Hematopoietic multipotent progenitor cell treated with erythropoietin and hydrocortisone succinate and interleukin-3 and kit ligand, for 4 days (in vitro differentiated cells): ENCODE measurements around the gene OR2AT4.
"Not testable (repeated sequence)": the region's sequence is repeated elsewhere in the genome, so short reads cannot be mapped to it uniquely, and the experiment has no call there.

Source experiments
- DNase-seq: peaks from one replicate; pipeline ENCODE4 v3.0.0-alpha.2; 2015

Gene OR2AT4

DNA sequence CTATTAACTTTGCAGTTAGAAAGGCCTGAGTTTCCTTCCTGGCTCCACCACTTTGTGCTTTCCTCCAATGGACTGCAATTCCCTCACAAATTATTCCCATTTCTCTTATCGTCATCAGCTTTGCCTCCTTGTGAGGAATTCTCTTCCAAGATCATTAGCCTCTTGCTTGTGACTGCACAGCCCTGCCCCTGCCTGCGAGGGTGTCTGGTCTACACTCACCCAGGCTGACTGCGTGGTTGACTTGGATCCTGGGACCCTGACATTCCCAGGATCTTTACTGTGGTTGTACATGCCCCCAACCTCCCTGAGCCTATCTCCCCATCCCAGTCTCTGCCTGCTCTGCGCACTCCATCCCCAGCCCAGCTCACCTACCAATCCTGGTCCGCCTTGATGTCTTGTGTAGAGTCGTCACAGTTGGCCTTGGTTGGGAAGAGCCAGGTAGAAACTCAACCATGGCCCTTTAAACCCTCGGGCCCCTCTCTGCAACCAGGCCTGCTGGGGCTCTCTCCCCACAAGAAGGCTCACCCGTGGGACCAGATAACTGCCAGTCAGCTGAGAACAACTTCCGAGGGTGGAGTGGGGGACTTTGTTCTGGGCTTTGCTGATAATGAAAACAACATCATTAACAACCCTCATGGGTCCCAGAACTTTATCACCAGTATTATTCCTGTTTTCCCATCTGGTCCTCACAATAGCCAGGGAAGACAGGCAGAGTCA, at the start of gene OR2AT4:
OR2AT4 (minus strand) TSS at position 421 of the 717 bp plus-strand sequence.
- DNase-seq = peak; percentile 75

DNA sequence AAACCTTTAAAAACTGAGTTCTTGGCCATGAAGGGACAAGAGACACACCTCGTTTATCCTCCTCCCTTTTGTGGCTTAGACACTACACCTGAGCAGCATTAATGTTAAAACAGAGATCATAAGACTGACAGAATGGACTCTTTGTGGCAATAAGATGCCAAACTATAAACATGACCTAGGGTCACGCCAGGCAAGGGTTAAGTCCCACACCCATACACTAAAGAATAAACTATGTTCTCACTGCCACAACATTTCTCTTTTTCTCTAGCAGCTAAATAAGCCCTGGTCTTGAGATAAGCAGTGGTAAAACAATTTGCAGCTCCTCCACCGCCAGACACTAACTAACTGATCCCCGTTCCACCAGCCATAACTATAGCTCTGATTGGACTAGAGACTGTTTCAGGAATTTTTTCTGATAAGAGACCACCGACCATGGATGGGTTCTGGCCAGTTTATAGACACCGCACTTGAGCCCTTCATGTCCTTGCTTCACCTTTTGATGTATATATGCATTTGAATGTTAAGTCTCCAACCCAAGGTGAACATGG, 49.4 kb upstream of the OR2AT4 start:
- DNase-seq = no peak

DNA sequence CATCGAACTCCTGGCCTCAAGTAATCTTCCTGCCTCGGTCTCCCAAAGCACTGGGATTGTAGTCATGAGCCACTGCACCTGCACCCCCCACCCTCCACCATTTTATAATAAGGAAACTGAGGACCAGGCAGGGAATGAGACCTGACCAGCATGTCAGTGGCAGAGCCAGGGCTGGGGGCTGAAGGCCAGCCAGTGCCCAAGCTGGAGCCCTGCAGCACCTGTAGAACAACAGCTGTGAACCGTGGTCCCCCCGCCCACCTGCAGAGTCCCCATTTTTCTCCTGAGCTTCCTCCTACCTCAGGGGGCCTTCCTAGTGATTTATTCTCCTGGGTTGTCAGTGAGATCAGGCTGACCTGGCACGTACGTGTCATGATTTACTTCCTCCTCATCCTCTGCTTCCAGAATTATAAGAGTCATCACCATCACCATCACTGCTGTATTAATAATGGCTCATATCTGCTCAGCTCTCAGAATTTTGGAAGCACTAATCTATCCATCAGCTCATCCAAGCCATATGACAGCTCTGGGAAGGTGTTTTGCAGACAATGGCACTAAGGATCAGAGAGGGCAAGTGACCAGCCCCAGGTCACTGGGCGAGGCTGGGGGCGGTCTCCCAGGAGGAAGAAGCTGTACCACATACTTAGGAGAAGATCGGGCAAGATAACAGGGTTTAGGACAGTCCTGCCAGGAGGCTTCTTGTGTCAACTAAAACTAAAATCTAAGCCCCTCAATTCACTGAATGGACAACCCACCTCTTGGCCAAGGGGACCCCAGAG, 48.7 kb upstream of the OR2AT4 start:
- no peak for DNase-seq

DNA sequence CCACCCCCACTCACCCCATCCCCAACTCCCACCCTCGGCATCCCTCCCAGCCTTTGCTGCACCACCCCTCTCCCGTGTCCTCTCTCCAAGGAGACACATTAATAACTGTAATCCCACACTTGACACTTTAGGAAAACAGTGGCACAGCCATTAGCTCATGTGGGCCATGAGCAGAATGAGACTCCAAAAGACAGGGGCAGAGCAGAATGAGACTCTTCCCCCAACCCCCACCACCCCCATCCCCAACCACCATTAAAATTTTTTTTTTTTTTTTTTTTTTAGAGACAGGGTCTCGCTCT, 48.0 kb upstream of the OR2AT4 start:
- no peak for DNase-seq

DNA sequence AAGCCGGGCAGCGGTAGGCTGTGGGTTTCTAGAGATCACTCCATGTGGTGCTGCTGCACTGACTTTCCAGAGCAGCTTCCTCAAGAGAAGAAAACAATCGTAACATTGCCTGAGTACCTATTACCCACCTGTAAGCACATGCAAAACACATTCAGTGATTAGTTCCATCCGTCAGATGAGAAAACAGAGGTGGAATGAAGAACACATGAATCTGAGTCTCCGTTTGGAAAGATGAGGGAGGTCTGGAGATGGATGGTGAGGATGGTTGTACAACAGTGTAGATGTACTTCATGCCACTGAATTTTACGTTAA, 46.7 kb upstream of the OR2AT4 start:
- DNase-seq = no peak

DNA sequence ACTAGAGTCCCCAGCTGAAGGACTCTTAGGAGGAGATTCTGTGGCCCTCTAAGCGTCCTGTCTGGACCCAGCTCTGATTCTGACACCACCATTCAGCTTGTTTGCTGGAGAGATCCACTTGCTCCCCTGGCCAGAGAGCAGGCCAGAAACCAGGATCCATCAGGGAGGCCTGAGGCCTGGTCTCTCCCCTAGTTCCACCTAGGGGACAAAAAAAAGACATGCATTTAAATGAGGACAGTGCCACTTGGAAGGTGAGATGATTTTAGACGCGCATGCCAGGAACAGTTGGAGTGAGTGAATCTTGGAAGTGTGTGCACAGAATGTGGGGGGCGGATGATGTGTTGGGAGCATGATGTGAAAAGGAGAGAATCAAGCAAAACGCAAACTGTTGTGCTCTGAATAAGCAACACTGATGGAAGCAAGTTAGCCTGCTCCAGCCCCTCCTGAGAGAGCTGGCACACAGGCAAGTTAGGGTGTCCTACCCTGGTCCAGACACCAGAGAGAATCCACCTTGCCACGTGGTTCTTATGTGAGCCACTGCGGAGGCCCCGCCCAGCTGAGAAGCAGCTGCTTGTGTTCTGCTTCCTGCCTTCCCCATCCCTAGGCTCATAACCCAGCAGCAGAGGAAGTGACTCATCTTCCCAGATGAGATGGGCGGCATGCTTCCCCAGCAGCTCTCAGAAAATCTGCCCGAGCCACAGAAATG, 46.2 kb upstream of the OR2AT4 start:
- peak; percentile 94 for DNase-seq

DNA sequence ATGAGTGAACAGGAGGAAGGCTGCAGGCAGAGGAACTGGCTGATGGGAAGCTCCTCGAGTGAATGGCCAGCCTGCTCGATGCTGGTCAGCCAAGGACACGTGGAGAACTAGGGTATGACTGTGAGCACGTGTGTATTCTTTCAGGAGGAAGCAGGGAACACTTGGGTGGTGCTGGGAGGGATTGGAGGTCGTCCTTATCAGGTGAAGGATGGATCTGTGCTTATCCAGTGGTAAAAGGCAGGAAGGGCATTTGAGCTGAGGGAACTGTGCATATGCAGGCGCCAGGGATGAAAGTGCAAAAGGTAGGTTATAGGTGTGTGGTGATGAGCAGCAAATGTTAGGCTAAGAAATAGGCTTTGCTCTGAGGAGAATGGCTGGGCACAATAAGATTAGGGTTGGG, 44.5 kb upstream of the OR2AT4 start:
- no peak for DNase-seq

DNA sequence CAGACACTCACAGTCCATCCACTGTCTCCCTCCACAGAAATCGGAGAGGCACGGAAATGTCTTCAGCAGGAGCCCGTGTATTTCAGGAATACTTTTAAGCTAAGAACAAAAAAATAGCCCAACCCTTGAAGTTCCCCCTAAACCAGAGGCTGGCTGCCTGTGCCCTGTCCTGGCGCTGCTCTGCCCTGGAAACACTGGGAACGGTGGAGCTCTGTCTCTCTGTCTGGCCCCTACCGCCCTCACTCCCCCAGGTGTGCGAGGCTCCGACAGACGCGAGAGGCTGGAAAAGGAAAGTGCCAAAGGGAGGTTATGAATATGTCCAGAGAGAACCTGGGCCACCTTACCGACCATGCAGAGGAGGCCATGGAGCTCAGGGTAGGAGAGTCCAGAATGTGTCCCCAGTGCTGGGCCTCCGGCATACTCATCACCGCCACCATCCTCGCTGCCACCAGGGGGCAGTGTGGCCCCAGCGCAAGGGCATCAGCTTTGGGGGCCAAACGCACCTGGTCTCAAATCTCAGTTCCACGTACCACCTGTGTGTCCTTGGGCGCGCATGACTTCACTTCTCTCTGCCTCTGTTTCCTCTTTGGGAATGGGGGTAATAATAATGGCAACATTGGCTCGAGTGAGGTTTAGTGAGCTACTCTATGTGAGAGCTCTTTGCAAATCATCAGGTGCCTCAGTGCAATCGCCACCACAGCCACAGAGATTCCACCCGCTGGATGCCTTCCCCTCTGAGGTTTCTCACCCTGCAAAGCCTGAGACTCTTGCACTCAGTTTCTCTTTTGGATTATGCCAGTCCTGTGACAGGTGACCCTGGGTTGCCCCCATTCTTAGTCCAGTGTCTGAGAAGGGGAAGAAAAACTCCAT, 43.8 kb upstream of the OR2AT4 start:
- DNase-seq = peak; percentile 69

DNA sequence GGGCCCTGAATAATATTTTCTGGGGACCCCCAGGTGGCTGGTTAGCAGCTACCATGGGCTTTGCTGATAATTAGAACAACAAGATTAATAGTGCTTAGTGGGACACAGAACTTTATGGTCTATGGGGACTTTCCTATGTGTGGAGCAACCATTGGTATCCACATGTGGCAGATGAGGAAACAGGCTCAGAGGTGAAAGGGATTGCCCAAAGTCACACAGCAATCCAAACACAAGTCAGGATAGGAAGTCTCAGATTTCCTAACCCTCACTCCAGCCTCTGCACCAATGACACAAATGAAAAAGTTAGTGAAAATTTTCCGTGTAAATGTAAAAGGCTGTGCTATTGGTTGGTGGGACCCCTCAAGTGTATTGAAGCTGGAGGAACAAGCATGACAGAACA, 39.0 kb upstream of the OR2AT4 start:
- no peak for DNase-seq

DNA sequence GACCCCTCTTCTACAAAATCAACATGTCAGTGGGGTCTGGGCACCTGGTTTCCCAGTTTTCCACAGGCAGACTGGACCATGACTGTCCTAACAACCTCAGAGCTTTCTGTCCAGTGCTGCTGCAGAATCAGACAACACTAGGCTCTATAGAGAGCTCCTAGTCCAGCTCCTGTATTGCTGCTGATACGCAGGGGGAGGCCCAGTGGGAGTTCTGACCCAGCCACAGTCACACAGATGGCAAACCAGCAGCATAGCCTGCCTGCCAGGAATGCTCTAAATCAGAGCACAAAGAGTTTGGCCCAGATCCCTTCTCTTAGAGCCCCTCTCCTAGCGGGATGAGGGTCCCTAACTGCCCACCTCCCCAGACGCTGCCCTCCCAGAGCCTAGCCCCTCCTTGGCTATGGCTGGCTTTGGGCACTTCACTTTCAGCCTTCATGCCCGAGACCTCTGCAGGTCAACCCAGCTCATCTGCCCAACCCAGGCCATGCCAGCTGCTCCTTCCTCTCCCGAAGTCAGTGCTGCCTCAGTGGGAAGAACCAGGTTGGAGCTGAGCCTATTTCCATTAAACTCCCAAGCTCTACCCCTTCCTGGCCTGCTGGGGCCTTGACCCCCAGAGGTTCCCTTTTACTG, 38.5 kb upstream of the OR2AT4 start:
- no peak for DNase-seq

DNA sequence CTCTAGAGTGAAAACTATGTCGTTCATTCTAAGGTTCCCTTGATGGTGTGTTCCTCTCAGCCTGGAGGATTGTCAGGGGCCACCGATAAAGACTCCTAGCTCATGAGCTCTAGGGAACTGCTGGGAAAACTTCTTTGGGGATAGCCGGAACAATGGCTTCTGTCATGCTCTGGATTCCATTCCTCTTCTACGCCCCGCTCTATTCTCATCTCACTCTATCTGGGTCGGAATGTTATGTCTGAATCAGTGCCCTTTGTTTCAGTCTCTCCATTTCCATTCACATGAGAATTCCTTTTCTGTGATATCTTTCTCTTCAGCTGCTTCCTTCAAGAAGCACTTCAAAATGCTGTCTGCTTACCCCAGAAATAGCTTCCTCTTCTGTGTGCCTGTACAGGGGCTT, 37.3 kb upstream of the OR2AT4 start:
- no peak for DNase-seq

DNA sequence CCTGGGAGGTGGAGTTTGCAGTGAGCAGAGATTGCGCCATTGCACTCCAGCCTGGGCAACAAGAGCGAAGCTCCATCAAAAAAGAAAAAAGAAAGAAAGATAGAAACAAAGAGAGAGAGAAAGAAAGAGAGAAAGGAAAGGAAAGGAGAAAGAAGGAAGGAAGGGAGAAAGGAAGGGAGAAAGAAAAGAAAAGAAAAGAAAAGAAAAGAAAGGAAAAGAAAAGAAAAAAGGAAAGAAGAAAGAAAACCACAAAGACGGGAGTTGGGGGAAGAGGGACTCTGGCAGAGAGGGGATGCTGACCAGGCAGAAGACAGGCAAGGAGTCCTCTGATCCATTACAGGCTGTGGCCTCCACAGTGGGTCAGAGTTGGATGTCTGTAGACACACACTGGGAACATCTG, 35.4 kb upstream of the OR2AT4 start:
- no peak for DNase-seq

DNA sequence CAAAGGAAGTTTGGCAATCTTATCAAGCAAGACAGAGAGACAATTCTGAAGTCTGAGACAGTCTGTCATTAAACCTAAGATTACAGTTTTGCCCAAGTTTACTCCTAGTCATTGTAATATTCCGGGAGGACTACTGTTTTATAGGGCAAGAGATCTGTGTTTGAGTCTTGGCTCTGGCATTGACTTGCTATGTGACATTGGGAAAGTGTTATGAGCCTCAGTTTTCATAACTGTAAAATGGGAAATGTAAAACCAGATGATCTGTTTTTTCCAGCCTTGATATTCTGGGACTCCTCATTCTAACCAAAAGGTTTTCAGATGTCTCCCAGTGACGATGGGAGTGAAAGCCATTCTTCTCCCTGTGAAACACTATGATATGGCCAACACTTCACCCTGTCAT, 29.9 kb upstream of the OR2AT4 start:
- DNase-seq = no peak

DNA sequence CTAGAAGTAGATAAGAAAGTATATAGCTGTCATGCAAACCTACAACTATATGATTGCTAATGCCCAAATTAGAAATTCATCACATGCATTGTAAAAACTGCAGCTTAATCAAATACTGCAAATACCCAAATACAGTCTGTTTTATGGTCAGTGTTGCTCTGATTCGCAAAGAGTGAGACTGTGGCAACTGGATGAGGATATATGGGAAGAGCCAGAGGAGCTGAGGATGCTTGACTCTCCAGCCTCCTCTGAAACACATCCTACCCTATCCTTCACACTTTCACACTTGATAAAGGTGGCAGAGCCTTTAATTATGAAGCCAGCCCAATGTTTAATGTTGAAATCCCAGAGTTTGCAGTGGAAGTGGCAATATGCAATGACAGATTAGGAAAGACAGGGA, 21.9 kb upstream of the OR2AT4 start:
- no peak for DNase-seq

DNA sequence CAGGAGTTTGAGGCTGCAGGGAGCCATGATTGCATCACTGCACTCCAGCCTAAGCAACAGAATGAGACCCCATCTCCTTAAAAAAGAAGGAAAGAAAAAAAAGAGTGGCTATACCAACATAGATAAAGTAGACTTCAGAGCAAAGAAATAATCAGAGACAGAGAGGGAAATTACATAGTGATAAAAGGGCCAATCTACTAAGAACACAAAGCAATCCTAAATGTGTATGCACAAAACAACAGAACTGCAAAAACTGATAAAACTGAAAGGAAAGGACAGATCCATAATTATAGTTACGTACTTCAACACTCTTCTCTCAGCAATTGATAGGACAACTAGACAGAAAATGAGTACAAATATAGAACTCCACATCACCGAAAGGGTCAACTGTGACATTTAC, 17.8 kb upstream of the OR2AT4 start:
- DNase-seq = no peak

DNA sequence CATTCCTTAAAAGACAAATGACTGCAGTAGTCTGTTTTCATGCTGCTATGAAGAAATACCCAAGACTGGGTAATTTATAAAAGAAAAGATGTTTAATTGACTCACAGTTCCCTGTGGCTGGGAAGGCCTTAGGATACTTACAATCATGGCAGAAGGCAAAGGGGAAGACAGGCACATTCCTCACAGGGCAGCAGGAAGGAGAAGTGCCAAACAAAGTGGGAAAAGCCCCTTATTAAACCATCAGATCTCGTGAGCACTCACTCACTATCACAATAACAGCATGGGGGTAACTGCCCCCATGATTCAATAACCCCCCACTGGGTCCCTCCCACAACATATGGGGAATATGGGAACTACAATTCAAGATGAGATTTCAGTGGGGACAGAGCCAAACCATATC, 16.4 kb upstream of the OR2AT4 start:
- DNase-seq = no peak

DNA sequence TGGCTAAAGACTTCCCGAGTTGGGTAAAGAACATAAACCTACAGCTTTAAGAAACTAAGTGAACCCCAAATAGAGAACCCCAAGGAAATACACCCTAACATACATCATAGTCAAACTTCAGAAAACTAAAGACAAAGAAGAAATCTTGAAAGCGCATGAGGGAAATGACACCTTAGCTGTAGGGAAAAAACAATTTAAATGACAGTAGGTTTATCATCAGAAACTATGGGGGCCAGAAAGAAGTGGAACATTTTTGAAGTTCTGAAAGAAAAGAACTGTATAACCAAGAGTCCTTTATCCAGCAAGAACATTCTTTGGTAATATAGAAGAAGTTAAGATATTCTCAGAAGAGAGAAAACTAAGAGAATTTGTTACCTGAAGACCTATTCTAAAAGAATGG, 15.5 kb upstream of the OR2AT4 start:
- DNase-seq = no peak

DNA sequence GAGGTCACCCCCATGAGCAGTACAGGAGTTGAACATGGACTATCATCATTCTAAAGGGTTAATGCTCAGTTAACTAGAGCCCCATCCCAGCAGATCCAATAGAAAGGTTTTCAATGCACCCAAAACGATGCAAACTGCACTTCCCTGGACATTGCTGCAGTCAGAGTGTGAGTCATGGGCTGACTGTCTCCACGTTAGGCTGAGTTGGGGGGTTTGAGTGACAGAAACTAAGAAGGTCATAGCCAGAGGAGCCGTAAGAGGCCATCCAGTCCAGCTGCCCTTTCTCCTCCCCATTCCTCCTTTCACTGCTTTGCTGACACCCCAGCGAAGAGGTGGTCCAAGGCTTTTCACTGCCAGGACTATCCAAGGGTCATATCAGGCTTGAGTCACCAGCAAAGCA, 10.5 kb upstream of the OR2AT4 start:
- no peak for DNase-seq

DNA sequence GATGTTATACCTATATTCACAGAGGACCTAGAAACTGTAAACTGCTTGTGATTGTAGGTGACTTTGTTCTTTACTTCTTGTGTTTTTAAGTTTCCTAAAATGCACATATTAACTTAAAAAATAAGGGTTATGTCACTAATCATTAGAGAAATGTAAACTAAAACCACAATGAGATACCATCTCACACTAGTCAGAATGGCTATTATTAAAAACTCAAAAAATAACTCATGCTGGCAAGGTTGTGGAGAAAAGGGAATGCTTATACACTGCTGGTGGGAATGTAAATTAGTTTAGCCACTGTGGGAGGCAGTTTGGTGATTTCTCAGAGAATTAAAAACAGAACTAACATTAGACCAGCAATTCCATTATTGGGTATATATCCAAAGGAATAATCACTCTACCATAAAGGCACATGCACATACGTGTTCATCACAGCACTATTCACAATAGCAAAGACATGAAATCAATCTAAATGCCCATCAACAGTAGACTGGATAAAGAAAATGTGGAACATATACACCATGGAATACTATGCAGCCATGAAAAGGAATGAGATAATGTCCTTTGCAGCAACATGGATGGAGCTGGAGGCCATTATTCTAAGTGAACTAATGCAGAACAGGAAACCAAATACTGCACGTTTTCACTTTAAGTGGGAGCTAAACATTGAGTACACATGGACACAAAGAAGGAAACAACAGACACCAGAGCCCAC, 9.4 kb upstream of the OR2AT4 start:
- not testable (repeated sequence) for DNase-seq

DNA sequence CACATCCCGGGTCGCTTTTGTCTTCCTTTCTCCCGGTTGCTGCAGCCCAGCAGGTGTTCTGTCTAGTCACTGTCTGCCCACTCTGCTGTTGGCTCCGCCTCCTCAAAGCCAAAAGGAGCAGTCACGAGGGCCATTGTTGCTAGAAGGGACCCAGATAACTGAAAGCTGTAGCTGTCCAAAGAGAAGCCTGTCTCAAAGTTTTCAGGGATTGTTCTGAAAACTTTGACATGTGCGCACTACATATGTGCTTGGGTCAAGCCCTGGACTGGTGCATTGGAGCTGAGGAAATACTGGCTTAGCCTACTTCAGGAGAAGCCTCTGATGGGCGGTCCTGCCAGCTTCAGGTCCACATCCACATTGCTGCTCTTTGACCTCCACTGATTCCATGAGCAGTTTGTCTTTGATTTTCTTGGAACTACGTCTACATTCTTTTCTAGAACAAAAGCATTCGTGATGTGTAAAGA, 8.8 kb upstream of the OR2AT4 start:
- DNase-seq = peak; percentile 54

DNA sequence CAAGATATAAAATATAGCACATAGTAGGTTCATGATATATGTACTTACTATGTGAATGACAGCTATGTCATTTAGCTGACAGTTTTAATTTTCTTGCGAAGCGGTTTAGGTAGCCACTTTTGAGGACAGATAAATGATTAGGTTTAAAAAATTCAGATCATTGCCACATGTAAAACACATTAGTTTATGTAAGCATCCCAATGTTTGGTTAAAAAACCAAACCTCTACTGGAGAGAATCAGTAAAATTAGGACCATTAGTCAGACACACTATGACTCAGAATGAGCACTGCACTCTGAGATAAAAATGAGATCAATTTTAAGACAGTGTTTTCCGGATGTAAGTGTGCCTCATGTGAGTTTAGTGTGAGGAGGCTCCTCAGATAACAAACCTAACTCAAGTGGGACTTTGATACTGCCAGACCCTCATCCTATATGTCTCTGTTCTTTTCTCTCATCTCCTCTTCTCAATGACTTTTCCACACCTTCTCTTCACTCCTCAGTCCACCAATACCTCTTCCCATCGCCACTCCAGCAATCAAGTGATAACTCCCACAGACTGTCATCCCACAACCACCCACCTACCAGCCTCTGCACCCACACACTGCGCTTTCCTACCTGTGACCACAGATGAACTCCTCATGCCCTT, 6.8 kb upstream of the OR2AT4 start:
- DNase-seq = peak; percentile 76
